Motor neuron (in vitro differentiated cells): Measurements from ENCODE around the gene ENTREP1. TPM values are rescaled to one million over a fixed set of nuclear protein-coding genes. Genes with fewer than 3 reads are reported as not detected.
A peak's percentile ranks its signal among the peaks of the same experiment; 100 is the strongest.

Source experiments
- ATAC-seq, 8 experiments: fragments of 200-7000 bp; cut with Tn5 transposase; replicated peaks in 6 of 8; 2 replicates each; pipeline ENCODE4 v1.8.0; 2021; ENCODE audit warnings: mild to moderate bottlenecking in 8 of 8, moderate library complexity in 8 of 8
- H3K27ac ChIP-seq, 2 donors: fragments of 250-450 bp; sonication (Bioruptor Pico); 2 replicates each; pipeline ENCODE4 v1.9.0; 2021; ENCODE audit warnings: antibody characterized with exemption in 2 of 2, mild to moderate bottlenecking in 2 of 2, moderate library complexity in 1 of 2
- H3K4me1 ChIP-seq, 2 donors: fragments of 250-450 bp; sonication (Bioruptor Pico); replicated peaks in 1 of 2; 2 replicates each; pipeline ENCODE4 v1.6.1; 2021; ENCODE audit warnings: antibody characterized with exemption in 2 of 2, mild to moderate bottlenecking in 2 of 2, moderate library complexity in 1 of 2
- H3K4me3 ChIP-seq, 5 donors: fragments of 250-450 bp; sonication (Bioruptor Pico); 2 replicates each; pipeline ENCODE4 v1.9.0; 2021; ENCODE audit warnings: antibody characterized with exemption in 5 of 5, mild to moderate bottlenecking in 5 of 5, moderate library complexity in 4 of 5
- WGBS, 10 experiments: fragments of 450-650 bp; shearing (Covaris generic); methylation state at CpG; one replicate each; pipeline ENCODE4 v1.0.0; 2022; 5-methylcytosine and 5-hydroxymethylcytosine counted together
- in situ Hi-C, 9 experiments: fragments of 400-800 bp; cut with MboI; loops; one replicate each; pipeline ENCODE4 v1.15.0; 2021; ENCODE audit warnings: low sequenced_read_pairs in 9 of 9, low pct_unique_long_range_greater_than_20kb in 2 of 9; ENCODE audit not compliant: unreplicated experiment in 9 of 9
- total RNA-seq, 8 experiments: library from RNA; unstranded; fragments of 300-600 nt; gene quantifications; 2 replicates each; pipeline versions ENCODE4 v1.2.3 to v1.2.4, GENCODE V29; 2022

Gene ENTREP1
- total RNA-seq, 8 experiments from 2014 or later, result 0.22 to 10.6 (median 0.48) TPM

DNA sequence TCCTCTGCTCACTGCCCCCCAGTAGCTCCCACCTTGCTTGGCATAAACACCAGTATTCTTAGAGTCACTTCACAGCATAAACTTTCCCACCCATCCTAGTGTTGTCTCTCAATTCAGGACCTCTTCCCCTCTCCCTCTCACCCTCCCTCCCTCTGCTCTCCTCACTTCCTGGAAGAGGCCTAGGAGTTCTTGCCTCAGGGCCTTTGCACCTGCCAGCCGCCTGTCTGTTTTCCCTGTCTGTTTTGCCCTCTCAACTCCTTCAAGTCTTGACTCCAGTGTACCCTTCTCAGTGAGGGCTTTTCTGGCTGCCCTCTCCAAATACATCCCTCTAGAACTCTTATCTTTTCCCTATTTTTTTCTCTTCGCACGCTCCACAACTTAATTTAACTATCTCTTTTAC, 86.2 kb downstream of the ENTREP1 start:
- in situ Hi-C loops, result loop anchor here in 3 of 9 experiments (25.0 kb wide), 2 partner anchors 126 to 501 kb away; no protein-coding TSS in a partner anchor
- Histone ChIP-seq H3K4me3 (no peak overlapping the region), H3K27ac (no peak overlapping the region), H3K4me1 (no peaks in the 10 kb centered on the region)
- 80 to 100% (median 97%) methylated on average over 1 to 3 of the region's 3 CpGs for WGBS, 10 experiments
- no peak for ATAC-seq

DNA sequence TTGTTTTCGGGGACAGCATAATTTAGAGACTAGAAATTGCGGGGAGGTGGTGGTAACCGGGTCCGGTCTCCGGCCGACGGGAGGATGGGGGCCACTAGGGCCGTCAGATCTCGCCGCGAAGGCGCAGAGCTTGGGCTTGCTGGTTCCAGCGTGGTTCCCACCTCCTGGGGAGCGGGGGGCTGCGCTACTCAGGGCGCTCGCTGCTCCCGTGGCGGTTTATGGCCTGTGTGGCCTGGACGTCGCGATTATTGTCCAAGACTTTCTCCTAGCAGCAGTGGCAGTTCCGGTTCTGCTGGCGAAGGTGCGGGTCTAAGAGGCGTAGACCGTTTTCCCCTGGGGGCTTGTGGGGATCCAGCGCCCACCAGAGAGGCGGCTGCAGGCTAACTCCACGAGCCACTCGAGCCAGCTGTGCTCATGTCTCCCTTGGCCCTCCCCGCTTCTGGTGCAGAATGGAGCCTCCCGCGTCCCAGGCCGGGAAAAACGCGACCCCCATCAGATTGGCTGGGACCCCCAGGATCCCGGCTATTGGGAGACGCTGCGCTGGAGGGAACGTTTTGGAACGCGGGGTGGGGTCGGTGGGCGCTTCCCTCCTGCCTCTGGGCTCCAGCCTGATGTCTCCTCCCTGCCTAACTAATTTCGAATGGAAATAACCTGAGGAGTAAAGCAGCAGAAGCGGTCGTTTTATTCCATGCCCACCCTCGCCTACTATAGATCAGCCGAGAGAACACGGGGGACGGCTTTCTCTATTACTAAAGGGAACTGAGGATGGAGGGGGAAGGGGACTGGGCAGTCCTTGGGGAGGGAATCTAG, 87.1 kb downstream of the ENTREP1 start:
- Histone ChIP-seq H3K4me3 (no peak overlapping the region), H3K4me1 (no peaks in the 10 kb centered on the region), H3K27ac (no peak overlapping the region)
- 30 to 100% (median 91%) methylated on average over 1 to 11 of the region's 52 CpGs; no CpG with 5 or more reads in 3 of the 10 experiments for WGBS, 10 experiments
- in situ Hi-C loops, result loop anchor here in 3 of 9 experiments (25.0 kb wide), 2 partner anchors 125 to 500 kb away; no protein-coding TSS in a partner anchor
- ATAC-seq, result peak in 1 of 8 experiments; percentile 38

DNA sequence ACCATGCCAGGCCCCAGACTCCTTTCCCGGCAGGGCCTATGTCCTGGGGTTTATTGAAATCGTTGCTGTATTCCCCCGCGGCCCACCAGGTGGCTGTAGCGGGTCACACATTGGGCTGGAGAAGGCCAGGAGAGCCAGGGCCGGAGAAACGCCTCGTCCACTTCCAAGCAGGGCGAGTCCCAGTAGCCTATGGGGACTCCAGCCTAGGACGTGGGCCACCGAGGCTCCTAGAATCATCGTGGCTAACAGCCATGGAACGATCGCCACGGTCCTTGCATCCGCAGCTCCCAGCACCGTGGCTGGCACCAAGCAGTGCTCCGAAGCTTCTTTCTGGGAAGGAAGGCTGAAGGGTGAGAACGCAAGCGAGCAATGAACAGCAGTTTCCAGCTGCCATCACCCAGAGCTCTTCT, 87.7 kb downstream of the ENTREP1 start:
- WGBS, 10 experiments, result 0 to 57% (median 37%) methylated on average over 2 to 12 of the region's 20 CpGs; no CpG with 5 or more reads in 2 of the 10 experiments
- Histone ChIP-seq H3K4me3 (no peak overlapping the region), H3K4me1 (no peaks in the 10 kb centered on the region), H3K27ac (no peak overlapping the region)
- in situ Hi-C loops, result loop anchor here in 3 of 9 experiments (25.0 kb wide), 2 partner anchors 125 to 500 kb away; no protein-coding TSS in a partner anchor
- ATAC-seq, result peak in 7 of 8 experiments; percentile 35 to 100 (median 66)

DNA sequence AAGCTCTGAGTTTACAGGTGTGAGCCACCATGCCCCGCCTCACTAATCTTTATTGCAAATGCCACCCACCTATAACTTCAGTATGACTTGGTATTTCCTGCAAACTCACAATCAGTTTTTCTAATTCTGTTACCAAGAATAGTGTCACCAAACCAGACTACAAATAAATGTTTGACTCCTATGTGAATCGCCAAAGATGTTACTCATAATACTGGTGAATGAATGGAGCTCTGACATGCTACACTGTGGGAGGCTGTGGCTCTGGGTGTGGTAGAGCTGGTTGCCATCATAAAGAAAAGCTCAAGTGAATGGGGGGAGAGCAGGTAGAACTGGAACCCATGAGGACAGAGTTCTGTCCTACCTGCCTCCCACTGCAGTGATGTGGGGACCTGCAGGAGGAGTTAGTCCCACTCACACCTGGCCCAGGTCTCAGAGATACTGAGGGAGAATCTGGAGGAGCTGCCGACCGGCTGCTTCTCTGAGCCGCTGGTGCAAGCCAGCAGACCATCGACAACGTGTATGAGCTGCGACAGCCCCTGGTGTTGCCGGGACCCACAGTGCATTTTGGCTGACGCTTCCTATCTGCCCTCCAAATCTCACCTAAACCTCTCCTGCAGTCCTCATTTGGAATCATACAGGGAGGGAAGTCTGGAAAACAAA, 95.7 kb downstream of the ENTREP1 start:
- Histone ChIP-seq H3K27ac (no peak overlapping the region), H3K4me1 (no peaks in the 10 kb centered on the region), H3K4me3 (no peak overlapping the region)
- WGBS, 10 experiments, result 0 to 100% (median 93%) methylated on average over 1 to 3 of the region's 10 CpGs; no CpG with 5 or more reads in 4 of the 10 experiments
- no peak for ATAC-seq
- in situ Hi-C loops, result loop anchor here in 3 of 9 experiments (10.0 to 25.0 kb wide), 3 partner anchors 117 to 492 kb away; no protein-coding TSS in a partner anchor

DNA sequence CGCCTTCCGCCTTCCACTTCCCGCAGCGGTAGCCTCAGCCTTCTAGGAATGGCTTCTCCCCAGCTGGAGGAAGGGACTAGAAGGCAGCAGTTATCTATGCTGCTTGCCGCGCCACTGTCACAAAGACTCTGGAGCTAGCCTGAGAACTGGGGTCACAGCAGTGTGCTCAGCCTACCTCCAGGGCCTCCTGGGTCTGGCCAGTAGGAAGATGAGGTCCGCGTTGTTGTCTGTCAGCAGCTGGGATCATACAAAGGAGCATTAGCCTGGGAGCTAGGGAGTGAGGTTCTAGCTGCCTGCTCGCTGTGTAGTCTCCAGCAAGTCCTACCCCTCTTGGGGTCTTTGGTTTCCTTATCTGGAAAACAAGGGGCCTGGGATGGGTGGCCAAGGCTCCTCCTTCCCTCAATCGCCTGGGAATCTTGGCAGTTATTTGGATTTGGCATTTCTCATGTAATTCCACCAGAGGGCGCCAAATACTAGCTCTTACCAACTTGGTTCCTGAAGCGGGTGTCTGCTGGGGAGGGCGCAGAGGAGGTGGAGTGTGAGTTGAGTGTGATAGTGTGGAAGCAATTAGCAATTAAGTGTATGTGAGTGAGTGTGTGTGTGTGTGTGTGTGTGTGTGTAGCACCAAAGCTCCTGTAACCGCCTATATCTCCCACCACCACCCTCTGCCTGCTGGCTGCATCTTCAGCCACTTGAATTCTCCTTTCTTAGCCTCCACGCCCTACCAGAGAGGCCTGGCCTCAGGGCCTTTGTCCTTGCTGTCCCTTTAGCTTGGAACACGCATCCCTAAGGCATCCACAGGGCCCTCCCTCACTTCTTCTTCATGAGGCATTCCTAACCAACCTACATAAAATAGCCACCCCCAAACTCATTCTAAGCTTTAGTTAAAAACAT, 97.1 kb downstream of the ENTREP1 start:
- 0 to 83% (median 40%) methylated on average over 1 to 7 of the region's 16 CpGs; no CpG with 5 or more reads in 3 of the 10 experiments for WGBS, 10 experiments
- ATAC-seq, result peak; percentile 61 to 80 (median 68)
- in situ Hi-C loops, result loop anchor here in 3 of 9 experiments (10.0 to 25.0 kb wide), 3 partner anchors 115 to 490 kb away; no protein-coding TSS in a partner anchor
- H3K4me3 ChIP-seq, result no peak overlapping the region
- H3K27ac ChIP-seq, result no peak overlapping the region
- H3K4me1 ChIP-seq, result peaks cover 0 to 2% of the 10 kb centered on the region in 2 donors

DNA sequence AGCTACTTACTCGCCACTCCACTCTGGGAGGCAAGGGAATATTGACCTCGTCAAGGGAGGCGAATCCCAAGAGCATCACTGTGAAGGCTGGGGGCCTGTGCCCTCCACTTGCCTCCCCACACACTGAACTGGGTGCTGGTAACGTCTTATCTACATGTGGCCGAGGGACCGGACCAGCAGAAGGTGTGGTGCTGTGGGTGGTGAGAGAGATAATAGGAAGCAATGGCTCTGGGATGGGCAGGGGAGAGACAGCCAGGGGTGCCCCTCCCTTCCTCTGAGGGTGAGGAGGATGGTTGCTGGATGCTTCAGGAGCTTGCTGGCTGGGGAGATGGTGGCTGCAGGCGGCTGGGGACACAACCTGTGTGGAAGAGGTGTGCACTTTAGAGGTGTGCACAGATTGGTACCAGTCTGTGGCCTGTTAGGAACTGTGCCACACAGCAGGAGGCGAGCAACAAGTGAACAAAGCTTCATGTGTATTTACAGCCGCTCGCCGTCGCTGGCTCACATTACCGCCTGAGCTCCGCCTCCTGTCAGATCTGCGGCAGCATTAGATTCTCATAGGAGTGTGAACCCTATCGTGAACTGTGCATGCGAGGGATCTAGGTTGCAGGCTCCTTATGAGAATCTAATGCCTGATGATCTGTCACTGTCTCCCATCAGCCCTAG, 100.3 kb downstream of the ENTREP1 start:
- in situ Hi-C loops, result loop anchor here in 4 of 9 experiments (10.0 to 25.0 kb wide), 4 partner anchors 112 to 487 kb away; no protein-coding TSS in a partner anchor
- Histone ChIP-seq H3K4me3 (no peak overlapping the region), H3K27ac (no peak overlapping the region), H3K4me1 (peaks cover 0 to 2% of the 10 kb centered on the region in 2 donors)
- ATAC-seq, result peak in 1 of 8 experiments; percentile 32
- WGBS, 10 experiments, result 53 to 100% (median 84%) methylated on average over 2 to 9 of the region's 17 CpGs; no CpG with 5 or more reads in 2 of the 10 experiments

DNA sequence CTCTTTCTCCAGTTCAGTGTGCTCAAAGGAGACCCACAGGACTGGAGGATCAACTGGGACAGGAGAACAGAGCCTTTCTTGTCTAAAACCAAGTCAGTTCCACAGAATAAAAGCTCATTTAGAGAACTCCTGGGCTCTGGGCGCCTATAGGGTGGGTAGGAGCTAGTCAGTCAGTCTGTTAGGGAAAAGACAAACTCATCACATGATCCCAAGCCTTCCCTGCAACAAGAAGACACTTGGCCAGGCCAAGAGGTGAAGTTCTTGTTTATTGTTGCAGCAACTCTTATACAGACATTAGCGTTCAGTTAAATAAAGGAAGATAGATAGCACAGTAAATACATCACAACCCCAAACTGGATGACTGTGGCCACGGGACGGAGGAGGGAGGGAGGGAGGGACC, 102.3 kb downstream of the ENTREP1 start:
- no peak overlapping the region for H3K4me3 ChIP-seq
- in situ Hi-C loops, result loop anchor here in 4 of 9 experiments (10.0 to 25.0 kb wide), 4 partner anchors 110 to 485 kb away; no protein-coding TSS in a partner anchor
- no peak for ATAC-seq
- 40 to 83% (median 71%) methylated on average over 1 of the region's 4 CpGs; no CpG with 5 or more reads in 7 of the 10 experiments for WGBS, 10 experiments
- H3K4me1 ChIP-seq, result peaks cover 0 to 2% of the 10 kb centered on the region in 2 donors
- no peak overlapping the region for H3K27ac ChIP-seq

DNA sequence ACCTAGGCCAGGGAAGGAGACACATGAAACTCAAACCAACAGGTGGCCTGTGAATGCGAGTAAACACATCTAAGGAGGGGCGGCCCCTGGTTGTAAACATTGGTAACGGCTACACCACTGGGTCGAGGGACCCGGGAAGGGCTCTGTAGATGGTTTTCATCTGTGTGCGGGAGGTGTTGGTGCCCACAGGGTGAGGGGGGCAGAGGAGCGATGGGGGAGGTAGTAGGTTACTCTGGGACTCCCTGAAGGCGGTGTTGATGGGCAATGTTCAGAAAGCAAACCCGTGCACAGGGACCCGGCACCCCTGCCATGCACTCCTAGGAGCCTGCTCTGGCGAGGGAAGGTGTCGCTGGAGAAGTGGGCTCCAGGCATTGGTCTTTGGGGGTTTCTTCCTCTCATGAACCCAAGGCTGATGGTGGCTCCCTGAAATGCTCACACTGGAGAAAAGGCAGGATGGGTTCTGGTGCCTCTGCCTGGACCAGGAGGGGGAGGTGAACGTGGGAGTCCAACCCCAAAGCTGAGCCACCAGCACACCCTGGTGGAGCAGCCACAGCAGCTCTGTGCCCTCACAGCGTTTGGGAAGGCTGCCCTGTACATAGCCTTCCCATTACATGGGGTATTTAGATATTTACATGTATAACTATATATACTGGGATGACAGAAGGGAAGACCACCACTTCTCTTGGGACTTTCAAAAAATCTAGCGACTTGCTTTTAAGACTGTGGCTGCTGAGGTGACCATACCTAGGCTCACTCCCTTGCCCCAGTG, 103.2 kb downstream of the ENTREP1 start:
- Histone ChIP-seq H3K4me1 (peaks cover 0 to 2% of the 10 kb centered on the region in 2 donors), H3K27ac (no peak overlapping the region), H3K4me3 (no peak overlapping the region)
- ATAC-seq, result no peak
- 30 to 100% (median 84%) methylated on average over 1 to 8 of the region's 15 CpGs; no CpG with 5 or more reads in 2 of the 10 experiments for WGBS, 10 experiments
- in situ Hi-C loops, result loop anchor here in 4 of 9 experiments (10.0 to 25.0 kb wide), 4 partner anchors 109 to 484 kb away; no protein-coding TSS in a partner anchor

DNA sequence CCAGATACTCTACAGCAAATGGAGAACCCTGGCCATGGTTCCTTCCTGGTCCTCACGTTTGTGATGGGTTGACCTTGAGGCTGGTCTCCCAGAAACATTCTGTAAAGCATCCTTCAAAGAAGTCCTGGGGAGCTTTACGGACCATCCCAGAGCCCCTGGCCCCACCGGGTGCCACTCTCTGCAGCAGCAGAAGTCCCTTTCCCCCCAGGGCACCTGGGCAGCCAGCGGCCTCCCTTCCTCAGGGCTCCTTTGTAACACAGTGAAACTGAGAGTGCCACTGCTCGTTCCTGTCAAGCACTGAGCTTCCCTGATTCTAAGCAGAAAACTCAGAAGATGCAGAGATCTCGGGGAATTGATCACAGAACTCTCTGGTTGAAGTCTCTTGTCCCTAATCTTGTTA, 104.3 kb downstream of the ENTREP1 start:
- 40 to 100% (median 81%) methylated on average over 1 to 5 of the region's 6 CpGs; no CpG with 5 or more reads in 2 of the 10 experiments for WGBS, 10 experiments
- in situ Hi-C loops, result loop anchor here in 4 of 9 experiments (10.0 to 25.0 kb wide), 4 partner anchors 108 to 483 kb away; no protein-coding TSS in a partner anchor
- no peak for ATAC-seq
- Histone ChIP-seq H3K4me1 (peaks cover 0 to 2% of the 10 kb centered on the region in 2 donors), H3K27ac (no peak overlapping the region), H3K4me3 (no peak overlapping the region)

DNA sequence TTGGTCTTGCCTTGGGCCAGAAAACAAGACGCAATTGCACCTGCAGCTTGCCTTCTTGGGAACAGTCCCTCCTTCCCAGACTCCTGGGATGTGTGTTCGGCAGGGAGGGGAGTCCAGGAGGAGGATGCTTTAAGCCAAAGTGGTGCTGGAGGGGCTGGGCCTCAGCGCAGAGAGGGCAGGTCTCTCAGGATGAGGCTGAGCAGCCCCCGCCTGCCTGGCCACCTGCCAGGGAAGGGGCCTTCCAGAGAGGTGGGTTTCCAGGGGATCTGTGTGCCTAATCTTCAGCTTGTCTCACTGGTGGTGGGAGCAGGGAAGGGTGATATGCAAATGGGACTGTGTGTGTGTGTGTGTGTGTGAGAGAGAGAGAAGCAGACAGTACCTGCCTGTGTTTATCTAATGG, 105.2 kb downstream of the ENTREP1 start:
- in situ Hi-C loops, result loop anchor here in 3 of 9 experiments (25.0 kb wide), 3 partner anchors 107 to 482 kb away; no protein-coding TSS in a partner anchor
- ATAC-seq, result no peak
- Histone ChIP-seq H3K4me3 (no peak overlapping the region), H3K4me1 (peaks cover 0 to 2% of the 10 kb centered on the region in 2 donors), H3K27ac (no peak overlapping the region)
- WGBS, 10 experiments, result 60 to 83% (median 60%) methylated on average over 1 of the region's 4 CpGs; no CpG with 5 or more reads in 7 of the 10 experiments

DNA sequence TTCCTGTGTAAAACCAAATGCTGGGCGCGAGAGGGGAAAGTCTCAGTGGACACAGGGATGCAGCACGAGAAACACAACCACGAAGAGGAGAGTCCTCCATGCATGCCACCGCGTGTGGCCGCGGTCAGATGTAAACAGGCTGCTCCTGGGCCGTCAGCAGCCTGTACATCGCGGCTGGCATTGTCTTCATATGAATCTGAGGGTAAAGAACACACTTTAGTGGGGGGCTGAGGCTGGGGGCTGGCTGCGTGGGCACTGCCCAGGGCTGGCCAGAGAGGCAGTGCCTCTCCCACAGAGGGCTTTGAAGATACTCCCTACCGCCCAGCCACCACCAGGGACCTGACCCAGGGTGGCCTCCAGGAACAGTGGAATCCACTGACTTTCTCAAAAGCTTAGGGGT, 106.2 kb downstream of the ENTREP1 start:
- ATAC-seq, result no peak
- 60 to 100% (median 90%) methylated on average over 1 to 8 of the region's 13 CpGs; no CpG with 5 or more reads in 2 of the 10 experiments for WGBS, 10 experiments
- in situ Hi-C loops, result loop anchor here in 3 of 9 experiments (25.0 kb wide), 3 partner anchors 106 to 481 kb away; no protein-coding TSS in a partner anchor
- no peak overlapping the region for H3K27ac ChIP-seq
- peaks cover 0 to 2% of the 10 kb centered on the region in 2 donors for H3K4me1 ChIP-seq
- H3K4me3 ChIP-seq, result no peak overlapping the region
